HFFc6 (cell line): ENCODE measurements around the gene CHKB. TPM values are rescaled to one million over a fixed set of nuclear protein-coding genes. Genes with fewer than 3 reads are reported as not detected.
A peak's percentile ranks its signal among the peaks of the same experiment; 100 is the strongest.

Experiments
- DNase-seq: peaks from one replicate; pipeline ENCODE4 v3.0.0-alpha.2; 2018
- H3K27ac Mint-ChIP-seq: 2 replicates; pipeline ENCODE4 v1.8.0; 2020; ENCODE audit warnings: mild to moderate bottlenecking, mixed read lengths
- H3K27me3 Mint-ChIP-seq: 2 replicates; pipeline ENCODE4 v1.8.0; 2021; ENCODE audit warnings: mild to moderate bottlenecking, moderate library complexity, mixed read lengths; ENCODE audit not compliant: insufficient read depth
- H3K36me3 Mint-ChIP-seq: 2 replicates; pipeline ENCODE4 v1.8.0; 2021; ENCODE audit warnings: low read depth, mixed read lengths
- H3K4me1 Mint-ChIP-seq: 2 replicates; pipeline ENCODE4 v1.8.0; 2020; ENCODE audit warnings: low read depth, mixed read lengths
- H3K4me3 Mint-ChIP-seq: 2 replicates; pipeline ENCODE4 v1.8.0; 2020; ENCODE audit warnings: mild to moderate bottlenecking, moderate library complexity, mixed read lengths
- H3K9me3 Mint-ChIP-seq: 2 replicates; pipeline ENCODE4 v1.8.0; 2020; ENCODE audit warnings: mild to moderate bottlenecking, mixed read lengths
- total RNA-seq, 6 experiments: library from RNA; stranded (reverse); fragmentation: NEBNext Ultra II Directional; extraction: Animal tissue kit (Norgen Biotek cat#: 25700); gene quantifications; 2 replicates in 1 of 6; 3 replicates in 5 of 6; pipeline ENCODE4 v1.2.3, GENCODE V29; 2021
- TF ChIP-seq, protein P1 (sequence below): fragments of 200-600 bp; sonication (generic); IDR thresholded peaks from 2 replicates; pipeline ENCODE4 v1.5.0; 2021; ENCODE audit warnings: antibody characterized with exemption, mild to moderate bottlenecking

Gene CHKB
- total RNA-seq, 6 experiments from 2014 or later, result 21.1 to 26.2 (median 25.2) TPM

DNA sequence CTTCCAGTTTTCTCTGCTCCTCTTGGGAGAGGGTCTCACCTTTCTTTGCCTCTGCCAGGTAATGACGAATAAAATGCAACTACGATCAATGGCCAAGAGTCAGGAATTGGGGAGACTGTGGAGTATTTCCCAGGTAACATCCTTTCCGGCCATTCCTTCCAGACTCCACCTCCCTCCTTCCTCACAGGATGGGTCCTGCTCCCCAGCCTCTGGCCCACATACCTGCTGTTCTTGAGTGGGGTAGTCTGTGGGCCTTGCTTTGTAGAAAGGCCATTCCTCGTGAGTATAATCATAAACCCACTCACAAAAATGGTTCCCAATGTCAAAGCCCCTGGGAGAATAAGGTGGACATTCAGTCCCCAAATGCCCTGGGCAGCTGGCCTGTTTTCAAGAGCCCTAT, 2.9 kb downstream of the CHKB start:
- H3K9me3 Mint-ChIP-seq, result no peaks in the 10 kb centered on the region
- no peaks in the 10 kb centered on the region for H3K36me3 Mint-ChIP-seq
- H3K4me3 Mint-ChIP-seq, result no peak overlapping the region
- peaks cover 14% of the 10 kb centered on the region for H3K4me1 Mint-ChIP-seq
- no peak overlapping the region for H3K27ac Mint-ChIP-seq
- TF ChIP-seq, protein P1, sequence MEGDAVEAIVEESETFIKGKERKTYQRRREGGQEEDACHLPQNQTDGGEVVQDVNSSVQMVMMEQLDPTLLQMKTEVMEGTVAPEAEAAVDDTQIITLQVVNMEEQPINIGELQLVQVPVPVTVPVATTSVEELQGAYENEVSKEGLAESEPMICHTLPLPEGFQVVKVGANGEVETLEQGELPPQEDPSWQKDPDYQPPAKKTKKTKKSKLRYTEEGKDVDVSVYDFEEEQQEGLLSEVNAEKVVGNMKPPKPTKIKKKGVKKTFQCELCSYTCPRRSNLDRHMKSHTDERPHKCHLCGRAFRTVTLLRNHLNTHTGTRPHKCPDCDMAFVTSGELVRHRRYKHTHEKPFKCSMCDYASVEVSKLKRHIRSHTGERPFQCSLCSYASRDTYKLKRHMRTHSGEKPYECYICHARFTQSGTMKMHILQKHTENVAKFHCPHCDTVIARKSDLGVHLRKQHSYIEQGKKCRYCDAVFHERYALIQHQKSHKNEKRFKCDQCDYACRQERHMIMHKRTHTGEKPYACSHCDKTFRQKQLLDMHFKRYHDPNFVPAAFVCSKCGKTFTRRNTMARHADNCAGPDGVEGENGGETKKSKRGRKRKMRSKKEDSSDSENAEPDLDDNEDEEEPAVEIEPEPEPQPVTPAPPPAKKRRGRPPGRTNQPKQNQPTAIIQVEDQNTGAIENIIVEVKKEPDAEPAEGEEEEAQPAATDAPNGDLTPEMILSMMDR, result no peak
- peaks cover 11% of the 10 kb centered on the region for H3K27me3 Mint-ChIP-seq
- DNase-seq, result no peak

DNA sequence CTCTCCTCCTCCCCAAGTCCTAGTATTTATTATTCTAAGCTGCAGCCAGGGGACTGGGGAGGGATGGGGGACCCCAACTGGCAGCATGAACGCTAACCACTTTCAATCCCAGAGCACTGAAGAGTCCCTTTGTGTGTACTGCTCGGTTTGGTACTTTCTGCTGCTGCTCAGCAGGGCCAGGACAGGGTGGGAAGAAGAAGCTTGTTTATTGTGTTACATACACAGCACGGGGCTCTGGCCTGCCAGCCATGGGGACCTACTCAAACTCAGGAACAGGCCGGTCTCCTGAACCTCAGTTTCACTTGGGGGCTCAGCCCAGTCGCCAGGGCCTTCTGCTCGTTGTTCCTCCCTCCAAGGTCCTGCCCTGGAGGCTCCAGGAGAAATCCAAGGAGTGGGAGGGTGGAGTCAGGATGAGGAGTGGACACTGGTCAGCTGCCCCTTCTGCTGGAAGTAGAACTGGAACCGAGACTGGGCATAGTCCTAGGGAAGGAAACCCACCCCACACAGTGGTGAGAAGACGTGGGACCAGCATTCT, 3.8 kb downstream of the CHKB start:
- H3K4me1 Mint-ChIP-seq, result peaks cover 14% of the 10 kb centered on the region
- no peaks in the 10 kb centered on the region for H3K9me3 Mint-ChIP-seq
- no peaks in the 10 kb centered on the region for H3K36me3 Mint-ChIP-seq
- 0 out of 2 replicates have a peak overlapping the region, but pooled peaks have one; percentile 7 for H3K27ac Mint-ChIP-seq
- peaks cover 15% of the 10 kb centered on the region for H3K27me3 Mint-ChIP-seq
- H3K4me3 Mint-ChIP-seq, result no peak overlapping the region
- no peak for DNase-seq
- TF ChIP-seq, protein P1, result no peak

DNA sequence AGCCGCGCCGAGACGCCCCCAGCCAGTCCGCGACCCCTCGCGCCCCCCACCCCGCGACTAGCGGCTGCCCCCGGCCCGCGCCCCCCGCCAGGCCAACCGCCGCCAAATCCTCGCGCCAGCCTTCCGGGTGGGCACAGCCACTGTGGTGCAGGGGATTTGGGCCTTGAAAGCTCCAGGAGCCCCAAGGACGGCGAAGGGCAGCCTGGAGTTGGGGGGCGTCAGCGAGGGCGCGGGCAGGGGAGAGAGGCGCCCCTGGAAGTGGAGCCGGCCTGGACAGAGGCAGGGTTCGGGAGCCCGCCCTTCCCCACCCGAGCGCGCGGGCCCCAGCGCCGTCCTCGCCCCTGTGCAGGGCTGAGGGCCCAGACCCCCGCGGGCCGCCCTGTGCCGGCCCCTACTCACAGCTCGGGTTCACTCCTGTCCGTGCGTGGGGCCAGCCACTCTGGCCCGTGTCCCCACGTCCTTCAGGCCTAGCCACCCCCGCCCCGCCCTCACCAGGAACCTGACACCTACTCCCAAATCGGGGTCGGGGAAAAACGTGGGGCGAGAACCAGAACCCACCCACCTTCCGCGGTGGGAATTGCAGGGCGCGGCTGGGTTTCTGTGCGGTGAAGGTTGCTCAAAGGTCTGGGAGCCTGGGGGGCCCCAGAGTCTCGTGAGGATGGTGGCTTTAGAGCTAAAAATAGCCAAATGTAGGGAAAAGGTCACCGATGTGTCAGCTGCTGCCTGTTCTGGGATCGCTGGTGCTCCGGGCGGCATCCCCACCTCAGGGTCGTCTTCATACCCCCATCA, 4.5 kb downstream of the CHKB start, which contains the start of gene CPT1B:
CPT1B (minus strand) TSS at position 441 of the 789 bp plus-strand sequence. CDS start 512 bp downstream, outside the sequence.
- H3K27me3 Mint-ChIP-seq, result peaks cover 15% of the 10 kb centered on the region
- DNase-seq, result no peak
- H3K9me3 Mint-ChIP-seq, result no peaks in the 10 kb centered on the region
- H3K36me3 Mint-ChIP-seq, result no peaks in the 10 kb centered on the region
- H3K4me3 Mint-ChIP-seq, result no peak within 1 kb of the TSS
- 0 out of 2 replicates have a peak within 1 kb of the TSS, but pooled peaks have one; percentile 7 for H3K27ac Mint-ChIP-seq
- H3K4me1 Mint-ChIP-seq, result peaks cover 8% of the 10 kb centered on the region
- TF ChIP-seq, protein P1, result peak; percentile 17; the same call in 1 of the 2 replicates

DNA sequence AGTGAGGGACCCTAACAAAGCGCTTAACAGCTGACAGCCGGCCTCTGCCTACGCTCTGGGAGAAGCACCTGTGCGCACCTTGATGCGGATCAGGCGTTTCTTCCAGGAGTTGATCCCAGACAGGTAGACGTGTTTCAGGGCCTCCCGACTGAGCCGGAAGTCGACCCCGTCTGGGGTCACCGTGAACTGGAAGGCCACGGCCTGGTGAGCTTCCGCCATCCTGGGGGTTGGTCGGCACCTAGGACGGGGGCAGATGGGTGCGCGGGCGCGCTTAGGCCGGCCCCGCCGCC, 5.0 kb downstream of the CHKB start:
- DNase-seq, result no peak
- no peaks in the 10 kb centered on the region for H3K36me3 Mint-ChIP-seq
- TF ChIP-seq, protein P1, result no peak
- no peak overlapping the region for H3K4me3 Mint-ChIP-seq
- peaks cover 8% of the 10 kb centered on the region; the same call in 1 of the 2 replicates for H3K4me1 Mint-ChIP-seq
- no peak overlapping the region for H3K27ac Mint-ChIP-seq
- H3K27me3 Mint-ChIP-seq, result peaks cover 15% of the 10 kb centered on the region
- no peaks in the 10 kb centered on the region for H3K9me3 Mint-ChIP-seq

DNA sequence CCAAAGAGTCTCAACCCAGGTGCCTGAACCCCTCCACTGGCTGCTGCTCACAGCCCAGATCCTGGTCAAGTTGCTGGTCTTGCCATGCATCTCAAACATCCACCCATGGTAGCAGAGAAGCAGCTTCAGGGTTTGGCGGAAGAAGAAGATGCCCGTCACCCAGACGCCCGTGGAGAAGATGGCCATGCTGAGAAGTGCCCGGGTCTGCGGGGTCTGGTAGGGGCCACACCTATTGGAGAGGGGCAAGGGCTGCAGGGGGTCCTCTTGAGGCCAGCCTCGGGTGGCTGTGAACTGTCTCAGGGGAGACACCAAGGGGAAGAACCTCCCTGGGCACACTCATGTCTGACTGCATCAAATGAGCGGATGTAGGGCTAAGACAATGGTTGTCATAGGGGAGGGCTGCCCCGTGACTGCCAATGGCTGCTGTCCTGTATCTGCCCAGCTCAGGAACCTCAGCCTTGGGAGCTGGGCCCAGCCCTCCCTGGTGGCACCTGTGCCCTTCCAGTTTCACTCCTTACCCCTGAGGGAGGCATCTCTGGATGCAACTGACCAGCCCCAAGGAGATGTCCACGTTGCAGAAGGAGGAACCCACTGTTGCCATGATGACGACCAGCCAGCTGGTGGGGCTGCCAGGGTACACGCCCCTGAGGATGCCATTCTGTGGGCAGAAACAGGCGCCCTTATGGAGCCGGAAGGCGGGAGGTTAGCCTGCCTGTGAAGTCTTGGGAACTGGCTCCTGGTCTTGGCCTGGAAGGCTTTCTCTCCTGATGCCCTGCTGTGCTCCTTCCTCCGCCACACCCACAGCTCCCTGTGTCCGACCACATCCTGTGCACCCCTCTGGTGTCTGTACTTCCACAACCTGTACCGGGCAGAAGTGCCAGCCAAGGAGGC, 5.6 kb downstream of the CHKB start:
- TF ChIP-seq, protein P1, result no peak
- Mint-ChIP-seq H3K36me3 (no peaks in the 10 kb centered on the region), H3K27ac (no peak overlapping the region), H3K4me1 (peaks cover 8% of the 10 kb centered on the region; the same call in 1 of the 2 replicates), H3K4me3 (no peak overlapping the region), H3K9me3 (no peaks in the 10 kb centered on the region), H3K27me3 (peaks cover 15% of the 10 kb centered on the region)
- no peak for DNase-seq
